ENCODE data around the gene C1QTNF5.

DNA sequence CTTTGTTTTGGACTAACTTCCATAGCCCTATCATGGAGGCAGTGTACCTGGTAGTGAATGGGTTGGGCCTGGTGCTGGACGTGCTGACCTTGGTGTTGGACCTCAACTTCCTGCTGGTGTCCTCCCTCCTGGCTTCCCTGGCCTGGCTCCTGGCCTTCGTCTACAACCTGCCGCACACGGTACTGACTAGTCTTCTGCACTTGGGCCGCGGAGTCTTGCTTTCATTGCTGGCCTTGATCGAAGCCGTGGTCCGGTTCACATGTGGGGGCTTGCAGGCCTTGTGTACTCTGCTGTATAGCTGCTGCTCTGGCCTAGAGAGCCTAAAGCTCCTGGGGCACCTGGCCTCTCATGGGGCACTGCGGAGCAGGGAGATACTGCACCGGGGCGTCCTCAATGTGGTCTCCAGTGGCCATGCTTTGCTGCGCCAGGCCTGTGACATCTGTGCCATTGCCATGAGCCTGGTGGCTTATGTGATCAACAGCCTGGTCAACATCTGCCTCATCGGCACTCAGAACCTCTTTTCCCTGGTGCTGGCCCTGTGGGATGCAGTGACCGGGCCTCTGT, 5.5 kb downstream of the C1QTNF5 start:
- TF ChIP-seq TCF12 (IDR thresholded peaks at IDR 0.05; ENCODE audit: low read depth) (no peak), CEBPB (IDR thresholded peaks at IDR 0.05) (no peak), YY1 (IDR thresholded peaks at IDR 0.05; ENCODE audit: low read depth) (no peak), FOXM1 (IDR thresholded peaks at IDR 0.05; ENCODE audit: borderline replicate concordance, low read depth) (no peak), CREB1 (IDR thresholded peaks at IDR 0.05; ENCODE audit: low read depth) (no peak), EP300 (IDR thresholded peaks at IDR 0.05; ENCODE audit: borderline replicate concordance) (no peak), TEAD4 (IDR thresholded peaks at IDR 0.05) (no peak), TAF1 (IDR thresholded peaks at IDR 0.05; ENCODE audit: low read depth) (no peak), RAD21 (IDR thresholded peaks at IDR 0.05; ENCODE audit: low read depth) (no peak), EGR1 (IDR thresholded peaks at IDR 0.05) (no peak)
- TF ChIP-seq, protein P1, sequence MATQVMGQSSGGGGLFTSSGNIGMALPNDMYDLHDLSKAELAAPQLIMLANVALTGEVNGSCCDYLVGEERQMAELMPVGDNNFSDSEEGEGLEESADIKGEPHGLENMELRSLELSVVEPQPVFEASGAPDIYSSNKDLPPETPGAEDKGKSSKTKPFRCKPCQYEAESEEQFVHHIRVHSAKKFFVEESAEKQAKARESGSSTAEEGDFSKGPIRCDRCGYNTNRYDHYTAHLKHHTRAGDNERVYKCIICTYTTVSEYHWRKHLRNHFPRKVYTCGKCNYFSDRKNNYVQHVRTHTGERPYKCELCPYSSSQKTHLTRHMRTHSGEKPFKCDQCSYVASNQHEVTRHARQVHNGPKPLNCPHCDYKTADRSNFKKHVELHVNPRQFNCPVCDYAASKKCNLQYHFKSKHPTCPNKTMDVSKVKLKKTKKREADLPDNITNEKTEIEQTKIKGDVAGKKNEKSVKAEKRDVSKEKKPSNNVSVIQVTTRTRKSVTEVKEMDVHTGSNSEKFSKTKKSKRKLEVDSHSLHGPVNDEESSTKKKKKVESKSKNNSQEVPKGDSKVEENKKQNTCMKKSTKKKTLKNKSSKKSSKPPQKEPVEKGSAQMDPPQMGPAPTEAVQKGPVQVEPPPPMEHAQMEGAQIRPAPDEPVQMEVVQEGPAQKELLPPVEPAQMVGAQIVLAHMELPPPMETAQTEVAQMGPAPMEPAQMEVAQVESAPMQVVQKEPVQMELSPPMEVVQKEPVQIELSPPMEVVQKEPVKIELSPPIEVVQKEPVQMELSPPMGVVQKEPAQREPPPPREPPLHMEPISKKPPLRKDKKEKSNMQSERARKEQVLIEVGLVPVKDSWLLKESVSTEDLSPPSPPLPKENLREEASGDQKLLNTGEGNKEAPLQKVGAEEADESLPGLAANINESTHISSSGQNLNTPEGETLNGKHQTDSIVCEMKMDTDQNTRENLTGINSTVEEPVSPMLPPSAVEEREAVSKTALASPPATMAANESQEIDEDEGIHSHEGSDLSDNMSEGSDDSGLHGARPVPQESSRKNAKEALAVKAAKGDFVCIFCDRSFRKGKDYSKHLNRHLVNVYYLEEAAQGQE (IDR thresholded peaks at IDR 0.05; ENCODE audit: low read depth): no peak
- TF ChIP-seq, protein P2, sequence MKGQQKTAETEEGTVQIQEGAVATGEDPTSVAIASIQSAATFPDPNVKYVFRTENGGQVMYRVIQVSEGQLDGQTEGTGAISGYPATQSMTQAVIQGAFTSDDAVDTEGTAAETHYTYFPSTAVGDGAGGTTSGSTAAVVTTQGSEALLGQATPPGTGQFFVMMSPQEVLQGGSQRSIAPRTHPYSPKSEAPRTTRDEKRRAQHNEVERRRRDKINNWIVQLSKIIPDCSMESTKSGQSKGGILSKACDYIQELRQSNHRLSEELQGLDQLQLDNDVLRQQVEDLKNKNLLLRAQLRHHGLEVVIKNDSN (IDR thresholded peaks at IDR 0.05): no peak
- TF ChIP-seq, protein P3, sequence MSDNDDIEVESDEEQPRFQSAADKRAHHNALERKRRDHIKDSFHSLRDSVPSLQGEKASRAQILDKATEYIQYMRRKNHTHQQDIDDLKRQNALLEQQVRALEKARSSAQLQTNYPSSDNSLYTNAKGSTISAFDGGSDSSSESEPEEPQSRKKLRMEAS (IDR thresholded peaks at IDR 0.05): no peak

Data from Ishikawa (cell line).